Glutamatergic neuron (in vitro differentiated cells): Measurements from ENCODE around the gene LRRC8D. TPM values are rescaled to one million over a fixed set of nuclear protein-coding genes. Genes with fewer than 3 reads are reported as not detected.
"Not testable (repeated sequence)": the region's sequence is repeated elsewhere in the genome, so short reads cannot be mapped to it uniquely, and the experiment has no call there.

Source experiments
- DNase-seq: peaks from one replicate; pipeline ENCODE4 v3.0.0; 2022
- H3K27ac Mint-ChIP-seq: one replicate; pipeline ENCODE4 v1.8.0; 2020; ENCODE audit warnings: mild to moderate bottlenecking, mixed read lengths, inconsistent platforms; ENCODE audit not compliant: unreplicated experiment
- H3K27me3 Mint-ChIP-seq: one replicate; pipeline ENCODE4 v1.8.0; 2020; ENCODE audit warnings: mild to moderate bottlenecking, moderate library complexity, mixed read lengths, inconsistent platforms; ENCODE audit not compliant: unreplicated experiment
- H3K36me3 Mint-ChIP-seq: one replicate; pipeline ENCODE4 v1.8.0; 2020; ENCODE audit warnings: mild to moderate bottlenecking, mixed read lengths, inconsistent platforms; ENCODE audit not compliant: unreplicated experiment
- H3K4me1 Mint-ChIP-seq: one replicate; pipeline ENCODE4 v1.8.0; 2020; ENCODE audit warnings: mild to moderate bottlenecking, low read depth, mixed read lengths, inconsistent platforms; ENCODE audit not compliant: unreplicated experiment
- H3K4me3 Mint-ChIP-seq: one replicate; pipeline ENCODE4 v1.8.0; 2020; ENCODE audit warnings: mild to moderate bottlenecking, mixed read lengths, inconsistent platforms; ENCODE audit not compliant: unreplicated experiment
- H3K9me3 Mint-ChIP-seq: one replicate; pipeline ENCODE4 v1.8.0; 2020; ENCODE audit warnings: mild to moderate bottlenecking, moderate library complexity, mixed read lengths, inconsistent platforms; ENCODE audit not compliant: unreplicated experiment
- total RNA-seq: library from RNA; stranded (reverse); fragmentation: NEBNext Ultra II Directional; extraction: Animal tissue kit (Norgen Biotek cat#: 25700); gene quantifications from one replicate; pipeline ENCODE4 v1.2.1, GENCODE V29; 2021; ENCODE audit not compliant: unreplicated experiment
- TF ChIP-seq, protein P1 (sequence below): fragments of 200-600 bp; sonication (generic); IDR thresholded peaks from one replicate; pipeline ENCODE4 v1.5.0; 2021; ENCODE audit not compliant: partially characterized antibody, unreplicated experiment

Gene LRRC8D
- total RNA-seq, 1 donor from 2014 or later = 54.9 TPM

DNA sequence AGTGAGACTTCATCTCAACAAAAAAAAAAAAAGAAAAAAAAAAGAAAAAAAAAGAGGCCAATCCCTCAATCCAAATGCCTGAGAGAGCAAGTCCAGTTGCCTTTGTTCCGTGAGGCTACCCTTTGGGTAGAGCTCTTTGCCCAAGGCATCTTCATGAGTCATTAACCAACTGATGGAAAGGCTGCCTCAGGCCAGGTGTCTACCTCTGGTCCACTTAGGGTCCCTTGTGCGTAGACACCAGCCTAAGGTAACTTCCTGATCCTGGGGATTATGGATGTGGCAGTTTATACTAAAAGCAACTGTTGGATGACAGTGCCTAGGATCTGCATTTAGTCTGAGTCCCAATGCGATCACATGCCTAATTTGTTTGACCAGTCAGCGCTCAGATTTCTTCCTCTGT, 153.4 kb downstream of the LRRC8D start:
- no peaks in the 10 kb centered on the region for H3K9me3 Mint-ChIP-seq
- TF ChIP-seq, protein P1, sequence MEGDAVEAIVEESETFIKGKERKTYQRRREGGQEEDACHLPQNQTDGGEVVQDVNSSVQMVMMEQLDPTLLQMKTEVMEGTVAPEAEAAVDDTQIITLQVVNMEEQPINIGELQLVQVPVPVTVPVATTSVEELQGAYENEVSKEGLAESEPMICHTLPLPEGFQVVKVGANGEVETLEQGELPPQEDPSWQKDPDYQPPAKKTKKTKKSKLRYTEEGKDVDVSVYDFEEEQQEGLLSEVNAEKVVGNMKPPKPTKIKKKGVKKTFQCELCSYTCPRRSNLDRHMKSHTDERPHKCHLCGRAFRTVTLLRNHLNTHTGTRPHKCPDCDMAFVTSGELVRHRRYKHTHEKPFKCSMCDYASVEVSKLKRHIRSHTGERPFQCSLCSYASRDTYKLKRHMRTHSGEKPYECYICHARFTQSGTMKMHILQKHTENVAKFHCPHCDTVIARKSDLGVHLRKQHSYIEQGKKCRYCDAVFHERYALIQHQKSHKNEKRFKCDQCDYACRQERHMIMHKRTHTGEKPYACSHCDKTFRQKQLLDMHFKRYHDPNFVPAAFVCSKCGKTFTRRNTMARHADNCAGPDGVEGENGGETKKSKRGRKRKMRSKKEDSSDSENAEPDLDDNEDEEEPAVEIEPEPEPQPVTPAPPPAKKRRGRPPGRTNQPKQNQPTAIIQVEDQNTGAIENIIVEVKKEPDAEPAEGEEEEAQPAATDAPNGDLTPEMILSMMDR = no peak

DNA sequence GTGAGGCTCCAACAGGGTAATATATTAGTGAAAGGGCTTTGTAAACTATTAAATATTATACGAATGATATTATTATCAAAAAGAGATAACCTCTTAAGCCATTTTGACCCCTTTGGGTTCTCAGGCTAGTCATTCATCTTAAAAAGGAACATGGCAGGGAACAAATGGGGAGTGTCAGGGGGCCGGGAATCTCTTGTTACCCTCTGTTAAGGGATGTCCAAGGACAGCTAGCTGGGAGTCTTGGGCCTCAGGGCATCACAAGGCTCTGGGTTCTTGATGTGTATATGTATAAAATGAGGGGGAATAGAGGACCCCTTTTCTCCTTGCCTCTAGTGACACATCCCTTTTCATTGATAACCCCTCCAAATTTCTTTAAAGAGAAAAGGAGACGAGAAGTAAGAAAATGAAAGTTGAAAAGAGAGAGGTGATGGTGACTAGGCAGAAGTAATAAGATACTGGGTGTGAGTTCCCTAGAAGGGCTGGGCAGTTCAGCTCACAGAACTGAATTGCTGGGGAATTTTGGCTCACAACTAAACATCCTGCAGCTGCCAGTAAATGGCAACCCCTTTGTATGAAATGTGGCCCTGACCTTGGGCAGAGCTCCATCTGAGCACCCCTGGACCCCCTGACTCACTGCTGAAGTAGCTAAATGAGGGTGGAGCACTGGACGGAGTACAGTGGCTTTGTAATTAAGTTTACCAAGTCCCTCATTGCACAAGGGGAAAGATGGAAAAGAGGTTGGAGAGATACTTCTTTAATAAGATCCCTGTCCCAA, 154.1 kb downstream of the LRRC8D start:
- no peaks in the 10 kb centered on the region for H3K4me1 Mint-ChIP-seq

More for the DNA sequence above, 153.4 kb downstream of the LRRC8D start:
- DNase-seq = no peak
- Mint-ChIP-seq H3K4me3 (no peak overlapping the region), H3K27ac (no peak overlapping the region), H3K4me1 (no peaks in the 10 kb centered on the region), H3K27me3 (peaks cover 2% of the 10 kb centered on the region), H3K36me3 (no peaks in the 10 kb centered on the region)

GRCh38 chr1:89975540-89976125, 154.8 kb downstream of the LRRC8D start:
- TF ChIP-seq, protein P1 = no peak
- no peak overlapping the region for H3K27ac Mint-ChIP-seq
- H3K36me3 Mint-ChIP-seq = no peaks in the 10 kb centered on the region
- H3K27me3 Mint-ChIP-seq = peaks cover 2% of the 10 kb centered on the region
- peaks cover 4% of the 10 kb centered on the region for H3K4me1 Mint-ChIP-seq
- H3K9me3 Mint-ChIP-seq = no peaks in the 10 kb centered on the region
- DNase-seq = no peak
- H3K4me3 Mint-ChIP-seq = no peak overlapping the region

More for the DNA sequence above, 154.1 kb downstream of the LRRC8D start:
- Mint-ChIP-seq H3K4me3 (no peak overlapping the region), H3K27ac (no peak overlapping the region), H3K36me3 (no peaks in the 10 kb centered on the region), H3K27me3 (peaks cover 2% of the 10 kb centered on the region), H3K9me3 (no peaks in the 10 kb centered on the region)
- no peak for DNase-seq
- TF ChIP-seq, protein P1 = no peak

DNA sequence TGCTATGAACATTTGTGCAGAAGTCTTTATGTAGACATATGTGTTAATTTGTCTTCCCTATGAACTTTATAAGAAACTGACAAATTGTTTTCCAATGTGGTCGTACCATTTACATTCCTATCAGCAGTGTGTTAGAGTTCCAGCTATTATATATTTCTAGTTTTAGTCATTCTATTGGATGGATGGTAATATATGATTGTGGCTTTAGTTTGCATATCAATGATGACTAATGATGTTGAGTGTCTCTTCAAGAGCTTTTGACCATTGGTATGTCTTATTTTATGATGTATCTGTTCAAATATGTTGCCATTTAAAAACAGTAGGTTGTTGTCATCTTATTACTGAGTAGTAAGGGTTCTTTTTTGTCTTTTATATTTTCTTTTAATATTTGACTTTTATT, 157.9 kb downstream of the LRRC8D start:
- H3K36me3 Mint-ChIP-seq = no peaks in the 10 kb centered on the region
- H3K27me3 Mint-ChIP-seq = peaks cover 2% of the 10 kb centered on the region
- TF ChIP-seq, protein P1 = no peak
- no peak overlapping the region for H3K4me3 Mint-ChIP-seq
- no peak overlapping the region for H3K27ac Mint-ChIP-seq
- peaks cover 16% of the 10 kb centered on the region for H3K4me1 Mint-ChIP-seq
- no peak for DNase-seq
- no peaks in the 10 kb centered on the region for H3K9me3 Mint-ChIP-seq

GRCh38 chr1:89980605-89981004, 159.8 kb downstream of the LRRC8D start:
- TF ChIP-seq, protein P1 = no peak
- peaks cover 18% of the 10 kb centered on the region for H3K4me1 Mint-ChIP-seq
- H3K27ac Mint-ChIP-seq = peak overlapping the region; percentile 82
- H3K27me3 Mint-ChIP-seq = peaks cover 2% of the 10 kb centered on the region
- no peaks in the 10 kb centered on the region for H3K36me3 Mint-ChIP-seq
- DNase-seq = no peak
- H3K4me3 Mint-ChIP-seq = peak overlapping the region; percentile 38
- H3K9me3 Mint-ChIP-seq = no peaks in the 10 kb centered on the region

DNA sequence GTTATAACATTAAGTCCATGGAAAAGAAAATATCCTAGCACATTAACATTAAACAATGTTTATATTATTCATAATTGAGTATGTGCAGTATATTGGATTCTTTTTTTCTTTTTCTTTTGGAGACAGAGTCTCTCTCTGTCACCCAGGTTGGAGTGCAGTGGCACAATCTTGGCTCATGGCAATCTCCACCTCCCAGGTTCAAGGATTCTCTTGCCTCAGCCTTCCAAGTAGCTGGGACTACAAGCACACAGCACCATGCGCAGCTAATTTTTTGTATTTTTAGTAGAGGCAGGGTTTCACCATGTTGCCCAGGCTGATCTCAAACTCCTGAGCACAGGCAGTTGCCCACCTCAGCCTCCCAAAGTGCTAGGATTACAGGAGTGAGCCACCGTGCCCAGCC, 162.0 kb downstream of the LRRC8D start:
- H3K27me3 Mint-ChIP-seq, H3K9me3 Mint-ChIP-seq: not testable (repeated sequence)

DNA sequence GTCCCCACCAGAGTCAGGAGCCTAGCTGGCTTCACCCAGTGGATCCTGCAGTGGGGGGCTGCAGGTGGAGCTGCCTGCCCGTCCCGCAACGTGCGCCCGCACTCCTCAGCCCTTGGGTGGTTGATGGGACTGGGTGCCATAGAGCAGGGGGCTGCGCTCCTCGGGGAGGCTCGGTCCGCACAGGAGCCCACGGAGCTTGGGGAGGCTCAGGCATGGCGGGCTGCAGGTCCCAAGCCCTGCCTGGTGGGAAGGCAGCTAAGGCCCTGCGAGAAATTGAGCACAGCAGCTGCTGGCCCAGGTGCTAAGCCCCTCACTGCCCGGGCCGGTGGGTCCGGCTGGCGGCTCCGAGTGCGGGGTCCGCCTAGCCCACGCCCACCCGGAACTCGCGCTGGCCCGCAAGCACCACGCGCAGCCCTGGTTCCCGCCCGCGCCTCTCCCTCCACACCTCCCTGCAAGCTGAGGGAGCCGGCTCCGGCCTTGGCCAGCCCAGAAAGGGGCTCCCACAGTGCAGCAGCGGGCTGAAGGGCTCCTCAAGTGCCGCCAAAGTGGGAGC, 163.8 kb downstream of the LRRC8D start:
- not testable (repeated sequence) for H3K9me3 Mint-ChIP-seq, H3K27ac Mint-ChIP-seq, H3K4me3 Mint-ChIP-seq, H3K27me3 Mint-ChIP-seq, H3K36me3 Mint-ChIP-seq, DNase-seq
- H3K4me1 Mint-ChIP-seq = peaks cover 49% of the 10 kb centered on the region

More for the DNA sequence above, 162.0 kb downstream of the LRRC8D start:
- not testable (repeated sequence) for DNase-seq, H3K27ac Mint-ChIP-seq, H3K36me3 Mint-ChIP-seq, H3K4me3 Mint-ChIP-seq
- H3K4me1 Mint-ChIP-seq = peaks cover 37% of the 10 kb centered on the region
